BLaER1 treated with 17β-estradiol and CSF1 and Interleukin-3, amounts not matched to agents 10 nM and 100 nM (cell line): ENCODE measurements around the gene TTI1.
A peak's percentile ranks its signal among the peaks of the same experiment; 100 is the strongest.

ENCODE experiments used
- H3K27ac ChIP-seq, 11 experiments: shearing (Covaris generic); formaldehyde crosslinking; 2 replicates each; pipeline ENCODE4 v1.8.1; 2022
- H3K27me3 ChIP-seq, 11 experiments: shearing (Covaris generic); formaldehyde crosslinking; 2 replicates each; pipeline ENCODE4 v1.8.1; 2022
- H3K36me3 ChIP-seq, 11 experiments: shearing (Covaris generic); formaldehyde crosslinking; 2 replicates each; pipeline ENCODE4 v1.8.1; 2022
- H3K4me1 ChIP-seq, 10 experiments: shearing (Covaris generic); formaldehyde crosslinking; 2 replicates each; pipeline ENCODE4 v1.8.1; 2022
- H3K4me2 ChIP-seq, 11 experiments: shearing (Covaris generic); formaldehyde crosslinking; 2 replicates each; pipeline ENCODE4 v1.8.1; 2022
- H3K4me3 ChIP-seq, 10 experiments: shearing (Covaris generic); formaldehyde crosslinking; 2 replicates each; pipeline ENCODE4 v1.8.1; 2022
- H3K9ac ChIP-seq, 11 experiments: shearing (Covaris generic); formaldehyde crosslinking; 2 replicates each; pipeline ENCODE4 v1.8.1; 2022
- H3K9me3 ChIP-seq, 11 experiments: shearing (Covaris generic); formaldehyde crosslinking; replicated peaks in 1 of 11; 2 replicates each; pipeline ENCODE4 v1.8.1; 2022
- H4K20me1 ChIP-seq, 11 experiments: shearing (Covaris generic); formaldehyde crosslinking; 2 replicates each; pipeline ENCODE4 v1.8.1; 2022
- Cebpa-rat ChIP-seq, 11 experiments: shearing (Covaris generic); IDR thresholded peaks; 2 replicates each; pipeline ENCODE4 v1.8.1; 2022

Gene TTI1

GRCh38 chr20:38033330-38034107, at the start of gene TTI1, which contains the start of gene RPRD1B:
TSS of gene TTI1 (minus strand) at chr20:38033456. CDS start at chr20:38013816, 19,640 bp downstream.
TSS of gene RPRD1B (plus strand) at chr20:38033746. CDS start at chr20:38033948, 202 bp downstream.
- peaks cover 47 to 61% (median 57%) of the 10 kb centered on the region in 10 experiments for H3K4me1 ChIP-seq
- TF ChIP-seq Cebpa-rat (IDR thresholded peaks at IDR 0.05) = no peak

DNA sequence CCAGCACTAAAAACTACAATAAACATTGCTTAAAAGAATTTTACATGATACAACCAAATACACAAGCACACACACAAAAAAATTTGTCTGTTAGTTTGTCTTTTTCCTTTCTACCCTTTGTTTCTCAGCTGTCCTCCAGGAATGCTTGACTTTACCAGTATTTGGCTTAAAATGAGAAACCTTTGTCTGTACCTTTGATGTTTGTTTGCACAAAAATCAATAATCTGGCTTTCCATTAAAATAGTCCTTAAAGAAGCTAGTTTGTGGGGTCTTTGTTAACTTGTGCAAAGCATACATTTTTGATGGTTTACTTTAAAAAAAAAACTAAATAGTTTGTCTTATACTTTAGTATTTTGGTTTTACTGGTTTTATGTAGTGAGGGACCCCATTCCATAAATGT, 49.6 kb upstream of the TTI1 start:
- Histone ChIP-seq H3K9ac (no peak overlapping the region), H4K20me1 (peaks cover 0 to 54% (median 8%) of the 10 kb centered on the region in 11 experiments; a peak in 7 of 22 replicates), H3K27ac (no peak overlapping the region), H3K4me2 (no peak overlapping the region), H3K9me3 (peaks cover 15 to 29% (median 23%) of the 10 kb centered on the region in 11 experiments), H3K4me1 (0 out of 20 replicates have a peak, but pooled peaks cover 0 to 5% (median 0%) of the 10 kb centered on the region in 10 experiments), H3K4me3 (no peak overlapping the region), H3K36me3 (peaks cover 91 to 100% (median 98%) of the 10 kb centered on the region in 11 experiments), H3K27me3 (no peaks in the 10 kb centered on the region)
- TF ChIP-seq Cebpa-rat (IDR thresholded peaks at IDR 0.05) = no peak

More at GRCh38 chr20:38033330-38034107, at the start of gene TTI1, which contains the start of gene RPRD1B:
- peak within 1 kb of the TSS; percentile 73 to 95 (median 90) for H3K4me3 ChIP-seq
- 0 out of 22 replicates have a peak, but pooled peaks cover 0 to 4% (median 0%) of the 10 kb centered on the region in 11 experiments for H3K9me3 ChIP-seq
- peak within 1 kb of the TSS; percentile 90 to 99 (median 98) for H3K27ac ChIP-seq
- peaks cover 0 to 35% (median 13%) of the 10 kb centered on the region in 11 experiments; a peak in 14 of 22 replicates for H4K20me1 ChIP-seq
- peak within 1 kb of the TSS; percentile 88 to 98 (median 96) for H3K9ac ChIP-seq
- peak within 1 kb of the TSS; percentile 92 to 99 (median 96) for H3K4me2 ChIP-seq
- H3K27me3 ChIP-seq = no peaks in the 10 kb centered on the region
- peaks cover 23 to 40% (median 30%) of the 10 kb centered on the region in 11 experiments; a peak in 21 of 22 replicates for H3K36me3 ChIP-seq

DNA sequence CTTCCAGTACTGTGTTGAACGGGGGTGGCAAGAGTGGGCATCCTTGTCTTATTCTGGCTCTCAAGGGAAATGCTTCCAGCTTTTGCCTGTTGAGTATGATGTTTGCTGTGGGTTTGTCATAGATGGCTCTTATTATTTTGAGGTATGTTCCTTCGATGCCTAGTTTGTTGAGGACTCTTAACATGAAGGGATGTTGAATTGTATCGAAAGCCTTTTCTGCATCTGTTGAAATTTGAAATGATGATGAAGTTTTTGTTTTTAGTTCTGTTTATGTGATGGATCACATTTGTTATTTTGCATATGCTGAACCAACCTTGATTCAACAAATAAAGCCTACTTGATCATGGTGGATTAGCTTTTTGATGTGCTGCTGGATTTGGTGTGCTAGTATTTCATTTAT, 48.3 kb upstream of the TTI1 start:
- Histone ChIP-seq H3K4me2 (no peak overlapping the region), H3K27me3 (no peaks in the 10 kb centered on the region)
- TF ChIP-seq Cebpa-rat (IDR thresholded peaks at IDR 0.05) = no peak

DNA sequence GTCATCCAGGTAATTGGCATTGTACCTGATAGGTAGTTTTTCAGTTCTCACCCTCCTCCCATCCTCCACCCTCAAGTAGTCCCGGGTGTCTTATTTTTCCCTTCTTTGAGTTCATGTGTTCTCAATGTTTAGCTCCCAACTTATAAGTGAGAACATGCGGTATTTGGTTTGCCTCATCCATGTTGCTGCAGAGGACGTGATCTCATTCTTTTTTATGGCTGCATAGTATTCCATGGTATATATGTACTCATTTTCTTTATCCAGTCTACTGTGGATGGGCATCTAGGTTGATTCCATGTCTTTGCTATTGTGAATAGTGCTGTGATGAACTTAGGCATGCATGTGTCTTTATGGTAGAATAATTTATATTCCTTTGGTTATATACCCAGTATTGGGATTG, 46.1 kb upstream of the TTI1 start:
- peaks cover 78 to 97% (median 92%) of the 10 kb centered on the region in 11 experiments for H3K36me3 ChIP-seq

More for the DNA sequence above, 48.3 kb upstream of the TTI1 start:
- Histone ChIP-seq H3K9me3 (peaks cover 15 to 29% (median 23%) of the 10 kb centered on the region in 11 experiments), H3K36me3 (peaks cover 90 to 100% (median 98%) of the 10 kb centered on the region in 11 experiments), H3K27ac (no peak overlapping the region), H4K20me1 (peaks cover 0 to 54% (median 8%) of the 10 kb centered on the region in 11 experiments; a peak in 7 of 22 replicates), H3K4me3 (no peak overlapping the region), H3K4me1 (0 out of 20 replicates have a peak, but pooled peaks cover 0 to 5% (median 0%) of the 10 kb centered on the region in 10 experiments), H3K9ac (no peak overlapping the region)

DNA sequence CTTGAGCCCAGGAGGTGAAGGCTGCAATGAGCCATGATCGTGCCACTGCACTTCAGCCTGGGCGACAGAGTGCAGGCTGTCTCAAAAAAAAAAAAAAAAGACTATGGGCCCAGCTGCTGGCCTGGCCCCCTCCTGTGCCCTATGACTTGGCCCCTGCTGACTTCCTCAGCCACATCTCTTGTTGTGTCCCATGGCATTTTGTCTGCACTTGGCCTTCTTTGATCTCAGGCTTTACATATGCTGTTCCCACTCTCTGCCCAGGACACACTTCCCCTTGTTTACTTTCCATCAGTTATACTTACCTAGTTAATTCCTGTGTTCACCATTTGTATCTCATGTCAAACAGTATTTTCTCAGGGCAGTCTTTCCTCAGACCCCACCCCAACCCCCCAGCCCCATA, 44.8 kb upstream of the TTI1 start:
- H3K9me3 ChIP-seq = peaks cover 15 to 29% (median 23%) of the 10 kb centered on the region in 11 experiments
- peaks cover 0 to 10% (median 7%) of the 10 kb centered on the region in 10 experiments; a peak in 9 of 20 replicates for H3K4me1 ChIP-seq
- H3K4me2 ChIP-seq = no peak overlapping the region
- H4K20me1 ChIP-seq = peaks cover 0 to 54% (median 13%) of the 10 kb centered on the region in 11 experiments; a peak in 11 of 22 replicates
- H3K27ac ChIP-seq = no peak overlapping the region
- no peak overlapping the region for H3K9ac ChIP-seq
- no peaks in the 10 kb centered on the region for H3K27me3 ChIP-seq
- peaks cover 71 to 97% (median 92%) of the 10 kb centered on the region in 11 experiments for H3K36me3 ChIP-seq
- no peak for TF ChIP-seq Cebpa-rat (IDR thresholded peaks at IDR 0.05)
- no peak overlapping the region for H3K4me3 ChIP-seq

More for the DNA sequence above, 46.1 kb upstream of the TTI1 start:
- Histone ChIP-seq H3K4me2 (no peak overlapping the region), H3K4me1 (peaks cover 0 to 8% (median 3%) of the 10 kb centered on the region in 10 experiments; a peak in 9 of 20 replicates), H3K27ac (no peak overlapping the region), H3K27me3 (no peaks in the 10 kb centered on the region), H4K20me1 (peaks cover 0 to 51% (median 7%) of the 10 kb centered on the region in 11 experiments; a peak in 7 of 22 replicates), H3K4me3 (no peak overlapping the region), H3K9me3 (peaks cover 15 to 29% (median 23%) of the 10 kb centered on the region in 11 experiments), H3K9ac (no peak overlapping the region)
- TF ChIP-seq Cebpa-rat (IDR thresholded peaks at IDR 0.05) = no peak

DNA sequence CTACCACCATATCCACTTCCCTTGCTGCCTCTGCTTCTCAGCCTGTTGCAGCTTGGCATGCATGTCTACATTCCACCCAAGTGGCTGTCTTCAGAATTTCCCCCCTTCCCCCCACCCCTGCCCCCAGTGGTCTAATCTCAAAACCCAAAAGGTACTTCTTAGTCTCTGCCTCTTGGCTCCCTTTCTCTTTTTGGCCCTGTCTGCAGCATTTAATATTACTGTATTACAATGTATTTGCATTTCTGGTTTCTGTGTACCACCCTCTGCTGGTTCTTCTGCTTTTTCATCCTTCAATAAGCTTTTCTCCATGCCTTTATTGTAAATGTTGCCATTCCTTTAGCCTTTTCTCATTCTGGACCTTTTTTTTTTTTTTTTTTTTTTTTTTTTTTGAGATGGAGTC, 43.3 kb upstream of the TTI1 start:
- no peak for TF ChIP-seq Cebpa-rat (IDR thresholded peaks at IDR 0.05)
- Histone ChIP-seq H3K4me1 (peaks cover 0 to 10% (median 7%) of the 10 kb centered on the region in 10 experiments; a peak in 9 of 20 replicates), H3K4me3 (no peak overlapping the region), H3K9ac (no peak overlapping the region), H4K20me1 (peaks cover 0 to 46% (median 10%) of the 10 kb centered on the region in 11 experiments; a peak in 11 of 22 replicates), H3K36me3 (peaks cover 73 to 97% (median 93%) of the 10 kb centered on the region in 11 experiments), H3K9me3 (peaks cover 20 to 34% (median 25%) of the 10 kb centered on the region in 11 experiments), H3K27me3 (no peaks in the 10 kb centered on the region), H3K27ac (no peak overlapping the region), H3K4me2 (no peak overlapping the region)

GRCh38 chr20:38075161-38075998, 42.1 kb upstream of the TTI1 start:
- peaks cover 75 to 97% (median 93%) of the 10 kb centered on the region in 11 experiments for H3K36me3 ChIP-seq
- H3K27ac ChIP-seq = no peak overlapping the region
- H3K9me3 ChIP-seq = peaks cover 15 to 35% (median 28%) of the 10 kb centered on the region in 11 experiments
- no peak overlapping the region for H3K4me3 ChIP-seq
- H3K27me3 ChIP-seq = no peaks in the 10 kb centered on the region
- no peak for TF ChIP-seq Cebpa-rat (IDR thresholded peaks at IDR 0.05)
- H3K4me1 ChIP-seq = peaks cover 0 to 10% (median 7%) of the 10 kb centered on the region in 10 experiments; a peak in 9 of 20 replicates
- peaks cover 0 to 34% (median 9%) of the 10 kb centered on the region in 11 experiments; a peak in 11 of 22 replicates for H4K20me1 ChIP-seq
- no peak overlapping the region for H3K9ac ChIP-seq
- no peak overlapping the region for H3K4me2 ChIP-seq
